CD4-positive, alpha-beta T cell (primary cell): Measurements from ENCODE around the gene XRRA1. TPM values are rescaled to one million over a fixed set of nuclear protein-coding genes. Genes with fewer than 3 reads are reported as not detected.
"Not testable (repeated sequence)": the region's sequence is repeated elsewhere in the genome, so short reads cannot be mapped to it uniquely, and the experiment has no call there.

Experiments used
- ATAC-seq: fragments of 200-7000 bp; cut with Tn5 transposase; one replicate; pipeline ENCODE4 v1.10.0; 2022; ENCODE audit warnings: mild to moderate bottlenecking; ENCODE audit not compliant: poor library complexity
- CTCF ChIA-PET: fragments of 350-600 bp; sonication (Branson Sonifier 250); formaldehyde crosslinking; loops from one replicate; lab custom pipeline; 2021; ENCODE audit warnings: antibody characterized with exemption, inconsistent platforms; lab: Charles Lee
- POLR2A ChIA-PET: fragments of 350-600 bp; sonication (Branson Sonifier 250); formaldehyde crosslinking; loops from one replicate; lab custom pipeline; 2021; ENCODE audit warnings: antibody characterized with exemption, inconsistent platforms; lab: Charles Lee
- DNase-seq, 14 experiments: peaks; one replicate each; pipeline ENCODE4 v3.0.0-alpha.2; 2013 to 2020; ENCODE audit warnings: mixed read lengths in 2 of 14
- H3K27ac ChIP-seq, 2 donors: one replicate each; pipeline versions ENCODE4 v1.5.1 to v1.7.0; 2013; ENCODE audit warnings: low read length in 2 of 2, low read depth in 1 of 2, mild to moderate bottlenecking in 1 of 2
- H3K27me3 ChIP-seq, 2 experiments: 1 replicate in 1 of 2; 2 replicates in 1 of 2; pipeline versions ENCODE4 v1.6.1 to v1.7.0; 2013; ENCODE audit warnings: low read length in 2 of 2, control low read depth in 1 of 2, mild to moderate bottlenecking in 1 of 2, moderate library complexity in 1 of 2; ENCODE audit not compliant: insufficient read depth in 2 of 2, control insufficient read depth in 1 of 2
- H3K36me3 ChIP-seq: one replicate; pipeline ENCODE4 v1.6.1; 2013; ENCODE audit warnings: low read length, control low read depth; ENCODE audit not compliant: insufficient read depth
- H3K4me1 ChIP-seq: one replicate; pipeline ENCODE4 v1.6.1; 2013; ENCODE audit warnings: low read length, control low read depth; ENCODE audit not compliant: insufficient read depth
- H3K4me3 ChIP-seq: one replicate; pipeline ENCODE4 v1.5.1; 2013; ENCODE audit warnings: mild to moderate bottlenecking, low read length, moderate library complexity
- H3K9me3 ChIP-seq, 2 experiments: 1 replicate in 1 of 2; 2 replicates in 1 of 2; pipeline versions ENCODE4 v1.6.1 to v1.7.0; 2013; ENCODE audit warnings: low read length in 2 of 2, mild to moderate bottlenecking in 2 of 2, control low read depth in 1 of 2, moderate library complexity in 1 of 2; ENCODE audit not compliant: control insufficient read depth in 1 of 2, insufficient read depth in 1 of 2
- H3K27ac Mint-ChIP-seq: one replicate; pipeline ENCODE4 v1.8.0; 2020; ENCODE audit warnings: mixed read lengths
- H3K27me3 Mint-ChIP-seq: one replicate; pipeline ENCODE4 v1.8.0; 2021; ENCODE audit warnings: mixed read lengths
- H3K36me3 Mint-ChIP-seq: one replicate; pipeline ENCODE4 v1.8.0; 2021; ENCODE audit warnings: low read depth, mixed read lengths
- H3K4me1 Mint-ChIP-seq: one replicate; pipeline ENCODE4 v1.8.0; 2021; ENCODE audit warnings: low read depth, mixed read lengths
- H3K4me3 Mint-ChIP-seq: one replicate; pipeline ENCODE4 v1.8.0; 2020; ENCODE audit warnings: mild to moderate bottlenecking, mixed read lengths
- H3K9me3 Mint-ChIP-seq: one replicate; pipeline ENCODE4 v1.8.0; 2020; ENCODE audit warnings: mixed read lengths
- CTCF ChIP-seq: fragments of 200-600 bp; IDR thresholded peaks from one replicate; pipeline ENCODE4 v1.8.0; 2022; ENCODE audit warnings: antibody characterized with exemption, mild to moderate bottlenecking
- intact Hi-C, 2 experiments: fragments of 100-400 bp; cut with DNase I in 1 of 2; cut with micrococcal nuclease in 1 of 2; formaldehyde crosslinking; loops; one replicate each; pipeline versions ENCODE4 v1.15.1 to v1.9.0; 2023 to 2025; cut with DNase I, micrococcal nuclease
- polyA plus RNA-seq, 2 donors: library from polyadenylated mRNA; unstranded; fragments of 120-200 nt; gene quantifications; one replicate each; pipeline ENCODE4 v1.2.1, GENCODE V29; 2013
- total RNA-seq, 174 experiments: library from RNA in 2 of 174; stranded (reverse) in 2 of 174; gene quantifications; one replicate each; pipeline ENCODE4 v1.2.3 and lab custom pipeline; 2021 to 2026

XRRA1 gene
- total RNA-seq (10 to 100 TPM; 12.2 to 12.5 TPM), total RNA-seq (lab: John Stamatoyannopoulos, UW) (4.4 to 94.1 (median 16.7) reads per million in 172 experiments)
- polyA plus RNA-seq (2013, experiment 1 of 2) = 5.5 TPM
- polyA plus RNA-seq (2013, experiment 2 of 2) = 19.9 TPM

GRCh38 chr11:74948898-74949752, at the start of gene XRRA1, which contains the start of gene SPCS2:
TSS of gene XRRA1 (minus strand) at chr11:74949091. CDS start at chr11:74940878, 8,213 bp downstream.
TSS of gene SPCS2 (plus strand) at chr11:74949266. CDS start at chr11:74949286, 20 bp downstream.
- no peaks in the 10 kb centered on the region for H3K9me3 ChIP-seq
- peak within 1 kb of the TSS; percentile 85 for H3K4me3 ChIP-seq
- H3K27me3 Mint-ChIP-seq = no peaks in the 10 kb centered on the region
- DNase-seq (peak; percentile 94 to 99 (median 97)), ATAC-seq (peak; percentile 96)
- peak within 1 kb of the TSS; percentile 96 for H3K4me3 Mint-ChIP-seq
- H3K4me1 Mint-ChIP-seq = peaks cover 65% of the 10 kb centered on the region
- H3K27me3 ChIP-seq = no peaks in the 10 kb centered on the region
- peaks cover 23% of the 10 kb centered on the region for H3K36me3 ChIP-seq
- peaks cover 57% of the 10 kb centered on the region for H3K36me3 Mint-ChIP-seq
- H3K9me3 Mint-ChIP-seq = no peaks in the 10 kb centered on the region
- H3K4me1 ChIP-seq = peaks cover 35% of the 10 kb centered on the region
- TF ChIP-seq CTCF = no peak
- ChIA-PET POLR2A (interaction anchor here (1.1 to 2.5 kb wide), 4 partner anchors 12 to 456 kb away, joined by 3 to 22 read pairs (median 7); partner anchors contain the start of genes LIPT2 and NEU3), CTCF (interaction anchor here (0.9 to 1.1 kb wide), 3 partner anchors 17 to 292 kb away, joined by 3 read pairs; no protein-coding TSS in a partner anchor)
- H3K27ac Mint-ChIP-seq = peak within 1 kb of the TSS; percentile 90
- H3K27ac ChIP-seq = peak within 1 kb of the TSS; percentile 71 to 76
- intact Hi-C loops = loop anchor here (2.0 to 10.0 kb wide), 4 partner anchors 38 to 1354 kb away; partner anchors contain the start of genes FAM168A (in 1 of the 2), LIPT2 (in 1 of the 2), NEU3 (in 1 of the 2) and RPS3 (in 1 of the 2)

GRCh38 chr11:74992852-74993251, 44.0 kb upstream of the XRRA1 start:
- Mint-ChIP-seq H3K36me3 (peaks cover 46% of the 10 kb centered on the region), H3K4me3 (no peak overlapping the region), H3K9me3 (no peaks in the 10 kb centered on the region), H3K4me1 (peaks cover 38% of the 10 kb centered on the region), H3K27ac (no peak overlapping the region), H3K27me3 (no peaks in the 10 kb centered on the region)
- peaks cover 20% of the 10 kb centered on the region for H3K36me3 ChIP-seq
- H3K27me3 ChIP-seq = no peaks in the 10 kb centered on the region
- CTCF ChIA-PET = interaction anchor here (2.1 kb wide), 1 partner anchor 30 kb away, joined by 5 read pairs; no protein-coding TSS in a partner anchor
- H3K4me3 ChIP-seq = no peak overlapping the region
- POLR2A ChIA-PET = no interaction called here
- H3K27ac ChIP-seq = no peak overlapping the region
- H3K9me3 ChIP-seq = no peaks in the 10 kb centered on the region
- no peak for ATAC-seq
- DNase-seq = no peak
- intact Hi-C loops = no loop called here
- peaks cover 18% of the 10 kb centered on the region for H3K4me1 ChIP-seq
- TF ChIP-seq CTCF = no peak

GRCh38 chr11:74990941-74991340, 42.0 kb upstream of the XRRA1 start:
- H3K27me3 Mint-ChIP-seq = no peaks in the 10 kb centered on the region
- ChIA-PET POLR2A (no interaction called here), CTCF (no interaction called here)
- peak overlapping the region; percentile 93 for H3K4me3 Mint-ChIP-seq
- no peaks in the 10 kb centered on the region for H3K27me3 ChIP-seq
- H3K4me3 ChIP-seq = no peak overlapping the region
- H3K4me1 Mint-ChIP-seq = peaks cover 38% of the 10 kb centered on the region
- no peak overlapping the region for H3K27ac ChIP-seq
- no peaks in the 10 kb centered on the region for H3K9me3 ChIP-seq
- H3K4me1 ChIP-seq = peaks cover 18% of the 10 kb centered on the region
- H3K36me3 ChIP-seq = peaks cover 17% of the 10 kb centered on the region
- no peaks in the 10 kb centered on the region for H3K9me3 Mint-ChIP-seq
- peaks cover 29% of the 10 kb centered on the region for H3K36me3 Mint-ChIP-seq
- H3K27ac Mint-ChIP-seq = peak overlapping the region; percentile 7
- ATAC-seq (no peak), DNase-seq (no peak)
- TF ChIP-seq CTCF = no peak
- intact Hi-C loops = no loop called here

GRCh38 chr11:74990150-74990549, 41.3 kb upstream of the XRRA1 start:
- ATAC-seq, H3K27ac ChIP-seq, H3K9me3 ChIP-seq, H3K4me3 ChIP-seq, H3K27me3 ChIP-seq, intact Hi-C loops, H3K27me3 Mint-ChIP-seq, H3K9me3 Mint-ChIP-seq: not testable (repeated sequence)
- ChIA-PET CTCF (interaction anchor here (2.3 kb wide), 1 partner anchor 259 kb away, joined by 9 read pairs; no protein-coding TSS in a partner anchor), POLR2A (interaction anchor here (2.0 kb wide), 1 partner anchor 41 kb away, joined by 22 read pairs; the partner anchor contains the start of genes SPCS2 and XRRA1)
- Histone ChIP-seq H3K4me1 (peaks cover 18% of the 10 kb centered on the region), H3K36me3 (peaks cover 11% of the 10 kb centered on the region)
- peak overlapping the region; percentile 7 for H3K27ac Mint-ChIP-seq
- peaks cover 21% of the 10 kb centered on the region for H3K36me3 Mint-ChIP-seq
- peak overlapping the region; percentile 93 for H3K4me3 Mint-ChIP-seq
- peaks cover 38% of the 10 kb centered on the region for H3K4me1 Mint-ChIP-seq
- DNase-seq = peak in 2 of 14 experiments; percentile 46 to 50
